Transverse colon (tissue), 3 donors: ENCODE data around the gene CKB.

Source experiments
- POLR2A ChIP-seq: fragments of 450-650 bp; IDR thresholded peaks from one replicate; pipeline ENCODE4 v1.6.1; 2016; ENCODE audit warnings: antibody characterized with exemption, mild to moderate bottlenecking, moderate library complexity
- TF ChIP-seq, protein P1 (sequence below), 5 experiments: fragments of 200-600 bp in 3 of 5; fragments of 450-650 bp in 2 of 5; sonication (generic) in 3 of 5; IDR thresholded peaks; 1 replicate in 2 of 5; 2 replicates in 3 of 5; pipeline ENCODE4 v1.5.1; 2016 to 2017; ENCODE audit warnings: antibody characterized with exemption in 5 of 5, inconsistent platforms in 3 of 5, mild to moderate bottlenecking in 2 of 5, moderate library complexity in 1 of 5

DNA sequence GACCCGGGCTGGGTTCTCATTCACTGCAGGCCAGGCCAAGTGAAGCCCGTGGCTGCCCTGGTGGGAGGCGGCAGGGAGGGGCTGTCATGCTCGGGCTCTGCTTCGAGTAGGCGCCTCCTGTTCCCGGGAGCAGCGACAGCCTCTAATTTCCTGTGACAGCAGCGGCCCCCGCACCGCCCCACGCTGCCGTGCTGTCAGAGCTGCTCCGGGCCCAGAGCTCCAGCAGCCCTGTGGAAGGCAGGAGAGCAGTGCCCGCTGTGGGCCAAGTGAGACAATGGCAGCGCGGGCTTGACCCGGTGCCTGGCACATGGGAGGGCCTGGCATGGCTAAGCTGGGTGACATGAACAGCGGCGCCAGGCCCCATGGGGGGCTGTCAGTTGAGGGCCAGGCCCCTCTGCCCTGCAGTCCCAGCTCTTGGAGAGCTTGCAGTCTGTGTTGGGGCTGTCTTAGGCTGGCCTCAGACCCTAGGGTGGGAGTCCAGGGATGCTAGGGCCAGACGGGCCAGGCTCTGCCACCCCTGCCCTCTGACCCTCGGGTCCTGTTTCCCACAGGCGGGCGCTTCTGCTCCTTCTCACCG, 11.5 kb upstream of the CKB start:
- TF ChIP-seq, protein P1, sequence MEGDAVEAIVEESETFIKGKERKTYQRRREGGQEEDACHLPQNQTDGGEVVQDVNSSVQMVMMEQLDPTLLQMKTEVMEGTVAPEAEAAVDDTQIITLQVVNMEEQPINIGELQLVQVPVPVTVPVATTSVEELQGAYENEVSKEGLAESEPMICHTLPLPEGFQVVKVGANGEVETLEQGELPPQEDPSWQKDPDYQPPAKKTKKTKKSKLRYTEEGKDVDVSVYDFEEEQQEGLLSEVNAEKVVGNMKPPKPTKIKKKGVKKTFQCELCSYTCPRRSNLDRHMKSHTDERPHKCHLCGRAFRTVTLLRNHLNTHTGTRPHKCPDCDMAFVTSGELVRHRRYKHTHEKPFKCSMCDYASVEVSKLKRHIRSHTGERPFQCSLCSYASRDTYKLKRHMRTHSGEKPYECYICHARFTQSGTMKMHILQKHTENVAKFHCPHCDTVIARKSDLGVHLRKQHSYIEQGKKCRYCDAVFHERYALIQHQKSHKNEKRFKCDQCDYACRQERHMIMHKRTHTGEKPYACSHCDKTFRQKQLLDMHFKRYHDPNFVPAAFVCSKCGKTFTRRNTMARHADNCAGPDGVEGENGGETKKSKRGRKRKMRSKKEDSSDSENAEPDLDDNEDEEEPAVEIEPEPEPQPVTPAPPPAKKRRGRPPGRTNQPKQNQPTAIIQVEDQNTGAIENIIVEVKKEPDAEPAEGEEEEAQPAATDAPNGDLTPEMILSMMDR (IDR thresholded peaks at IDR 0.05) = no peak
- TF ChIP-seq POLR2A = no peak
